ENCODE data around the gene CDX1. TPM values are rescaled to one million over a fixed set of nuclear protein-coding genes. Genes with fewer than 3 reads are reported as not detected.

The CDX1 gene
- total RNA-seq, 4 donors from 2014 or later = not detected

GRCh38 chr5:150182774-150183173 lies 16.2 kb downstream of the CDX1 start:
- 100% methylated on average over 4 of the region's 10 CpGs; no CpG with 5 or more reads in 1 of the 2 donors for WGBS, 2 donors (ENCODE audit: low coverage in 1 of 2)
- no peak for ATAC-seq

GRCh38 chr5:150183436-150183835 lies 16.9 kb downstream of the CDX1 start:
- 95 to 97% methylated on average over 3 to 5 of the region's 12 CpGs for WGBS, 2 donors (ENCODE audit: low coverage in 1 of 2)
- H3K36me3 ChIP-seq = no peaks in the 10 kb centered on the region

More at GRCh38 chr5:150182774-150183173, 16.2 kb downstream of the CDX1 start:
- H3K4me1 ChIP-seq = peaks cover 0 to 33% (median 19%) of the 10 kb centered on the region in 3 donors
- no peaks in the 10 kb centered on the region for H3K36me3 ChIP-seq
- TF ChIP-seq EP300 (IDR thresholded peaks at IDR 0.05) (no peak), POLR2A (IDR thresholded peaks at IDR 0.05) (no peak), POLR2AphosphoS5 (IDR thresholded peaks at IDR 0.05) (no peak)
- TF ChIP-seq, protein P1, sequence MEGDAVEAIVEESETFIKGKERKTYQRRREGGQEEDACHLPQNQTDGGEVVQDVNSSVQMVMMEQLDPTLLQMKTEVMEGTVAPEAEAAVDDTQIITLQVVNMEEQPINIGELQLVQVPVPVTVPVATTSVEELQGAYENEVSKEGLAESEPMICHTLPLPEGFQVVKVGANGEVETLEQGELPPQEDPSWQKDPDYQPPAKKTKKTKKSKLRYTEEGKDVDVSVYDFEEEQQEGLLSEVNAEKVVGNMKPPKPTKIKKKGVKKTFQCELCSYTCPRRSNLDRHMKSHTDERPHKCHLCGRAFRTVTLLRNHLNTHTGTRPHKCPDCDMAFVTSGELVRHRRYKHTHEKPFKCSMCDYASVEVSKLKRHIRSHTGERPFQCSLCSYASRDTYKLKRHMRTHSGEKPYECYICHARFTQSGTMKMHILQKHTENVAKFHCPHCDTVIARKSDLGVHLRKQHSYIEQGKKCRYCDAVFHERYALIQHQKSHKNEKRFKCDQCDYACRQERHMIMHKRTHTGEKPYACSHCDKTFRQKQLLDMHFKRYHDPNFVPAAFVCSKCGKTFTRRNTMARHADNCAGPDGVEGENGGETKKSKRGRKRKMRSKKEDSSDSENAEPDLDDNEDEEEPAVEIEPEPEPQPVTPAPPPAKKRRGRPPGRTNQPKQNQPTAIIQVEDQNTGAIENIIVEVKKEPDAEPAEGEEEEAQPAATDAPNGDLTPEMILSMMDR (IDR thresholded peaks at IDR 0.05) = no peak
- H3K4me3 ChIP-seq = no peak overlapping the region
- no peaks in the 10 kb centered on the region for H3K9me3 ChIP-seq
- H3K27me3 ChIP-seq = peaks cover 2% of the 10 kb centered on the region
- H3K27ac ChIP-seq = no peak overlapping the region

DNA sequence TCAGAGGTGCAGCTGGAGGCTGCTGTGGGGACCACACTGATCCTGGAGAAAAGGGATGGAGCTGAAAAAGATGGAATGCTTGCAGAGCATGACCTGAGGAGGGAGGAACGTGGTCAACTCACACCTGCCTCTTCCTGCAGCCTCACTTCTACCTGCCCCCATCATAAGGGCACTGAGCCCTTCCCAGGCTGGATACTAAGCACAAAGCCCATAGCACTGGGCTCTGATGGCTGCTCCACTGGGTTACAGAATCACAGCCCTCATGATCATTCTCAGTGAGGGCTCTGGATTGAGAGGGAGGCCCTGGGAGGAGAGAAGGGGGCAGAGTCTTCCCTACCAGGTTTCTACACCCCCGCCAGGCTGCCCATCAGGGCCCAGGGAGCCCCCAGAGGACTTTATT lies 17.4 kb downstream of the CDX1 start:
- no peak overlapping the region for H3K4me3 ChIP-seq
- H3K36me3 ChIP-seq = no peaks in the 10 kb centered on the region
- no peaks in the 10 kb centered on the region for H3K9me3 ChIP-seq
- H3K4me1 ChIP-seq = peaks cover 0 to 33% (median 19%) of the 10 kb centered on the region in 3 donors
- ATAC-seq = no peak
- H3K27me3 ChIP-seq = peaks cover 13% of the 10 kb centered on the region
- 80% methylated on average over 1 of the region's 2 CpGs for WGBS, 2 donors (ENCODE audit: low coverage in 1 of 2)
- TF ChIP-seq, protein P1 (IDR thresholded peaks at IDR 0.05) = no peak
- TF ChIP-seq POLR2A (IDR thresholded peaks at IDR 0.05) = no peak
- no peak overlapping the region for H3K27ac ChIP-seq

More at GRCh38 chr5:150183436-150183835, 16.9 kb downstream of the CDX1 start:
- TF ChIP-seq, protein P1 (IDR thresholded peaks at IDR 0.05) = no peak
- H3K4me3 ChIP-seq = no peak overlapping the region
- no peak overlapping the region for H3K27ac ChIP-seq
- no peak for ATAC-seq
- H3K9me3 ChIP-seq = no peaks in the 10 kb centered on the region
- peaks cover 0 to 33% (median 19%) of the 10 kb centered on the region in 3 donors for H3K4me1 ChIP-seq
- H3K27me3 ChIP-seq = peaks cover 7% of the 10 kb centered on the region

DNA sequence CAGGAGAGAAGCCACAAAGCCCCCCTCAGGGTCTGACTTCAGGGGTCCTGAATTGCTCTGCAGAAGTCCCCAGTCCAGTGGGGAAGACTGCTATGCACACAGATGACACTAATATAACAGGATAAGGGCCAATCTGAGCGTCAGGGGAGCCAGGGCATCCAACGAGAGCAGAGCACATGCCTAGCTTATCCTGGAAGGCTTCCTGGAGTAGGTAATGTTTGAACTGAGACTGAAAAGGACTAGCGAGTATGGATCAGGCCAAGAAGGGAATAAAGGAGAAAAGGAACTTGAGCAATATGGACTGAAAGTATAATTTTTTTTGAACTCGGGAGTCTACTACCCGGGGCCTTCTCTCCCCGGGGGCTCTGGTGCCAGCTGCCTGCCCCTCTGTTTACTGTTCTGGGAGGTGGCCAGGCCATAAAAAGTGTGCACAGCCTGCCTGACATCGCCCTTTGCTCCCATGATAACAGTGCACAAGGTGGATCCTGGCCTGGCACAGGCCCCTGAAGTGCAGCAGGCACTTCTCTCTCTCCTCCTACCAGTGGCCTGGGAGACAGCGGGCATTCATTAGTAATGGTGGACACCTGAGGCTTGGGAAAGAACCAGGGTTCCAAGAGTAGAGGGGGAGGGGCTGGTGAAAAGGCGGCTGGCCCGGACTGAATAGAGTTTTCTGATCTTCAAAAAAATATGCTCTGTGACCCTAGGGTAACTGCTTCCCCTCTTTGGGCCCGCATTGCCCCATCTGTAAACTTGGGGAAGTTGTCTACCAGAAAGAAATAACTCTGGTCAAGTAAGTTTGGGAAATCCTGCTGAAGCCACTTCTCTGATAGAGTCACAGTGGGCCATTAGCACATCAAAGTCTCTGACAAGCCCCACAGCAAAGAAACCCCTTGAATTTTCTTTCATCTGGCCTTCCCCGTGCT lies 18.7 kb downstream of the CDX1 start:
- H3K36me3 ChIP-seq = no peaks in the 10 kb centered on the region
- peaks cover 26% of the 10 kb centered on the region for H3K27me3 ChIP-seq
- H3K27ac ChIP-seq = no peak overlapping the region
- WGBS, 2 donors (ENCODE audit: low coverage in 1 of 2) = 70 to 91% methylated on average over 6 to 8 of the region's 12 CpGs
- H3K4me1 ChIP-seq = peaks cover 0 to 29% (median 18%) of the 10 kb centered on the region in 3 donors
- no peak for TF ChIP-seq POLR2A (IDR thresholded peaks at IDR 0.05)
- TF ChIP-seq, protein P1 (IDR thresholded peaks at IDR 0.05) = no peak
- no peak for TF ChIP-seq EP300 (IDR thresholded peaks at IDR 0.05)
- TF ChIP-seq POLR2AphosphoS5 (IDR thresholded peaks at IDR 0.05) = no peak
- no peaks in the 10 kb centered on the region for H3K9me3 ChIP-seq
- no peak for ATAC-seq
- H3K4me3 ChIP-seq = no peak overlapping the region

DNA sequence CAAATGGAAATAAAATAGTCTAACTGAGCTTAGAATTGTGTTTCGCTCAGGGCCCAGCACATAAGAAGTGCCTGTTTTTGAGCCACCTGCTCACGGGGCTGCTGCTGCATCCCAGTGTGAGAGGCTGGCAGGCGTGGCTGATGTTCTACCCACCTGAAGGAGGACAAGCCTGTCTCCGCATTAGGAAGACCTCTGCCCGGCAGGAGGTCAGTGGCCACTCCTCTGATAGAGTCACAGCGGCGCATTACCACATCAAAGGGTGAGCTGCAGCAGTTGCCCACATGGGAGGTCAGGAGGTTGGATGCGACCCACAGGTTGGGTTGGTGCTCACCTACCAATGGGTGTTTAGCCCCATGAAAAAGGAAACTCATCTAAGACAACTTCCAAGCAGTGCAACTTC lies 19.6 kb downstream of the CDX1 start:
- no peak overlapping the region for H3K27ac ChIP-seq
- TF ChIP-seq EP300 (IDR thresholded peaks at IDR 0.05) = no peak
- TF ChIP-seq, protein P1 (IDR thresholded peaks at IDR 0.05) = no peak
- no peak for TF ChIP-seq POLR2A (IDR thresholded peaks at IDR 0.05)
- no peak for TF ChIP-seq POLR2AphosphoS5 (IDR thresholded peaks at IDR 0.05)
- H3K4me1 ChIP-seq = peaks cover 0 to 23% (median 9%) of the 10 kb centered on the region in 3 donors
- H3K4me3 ChIP-seq = no peak overlapping the region
- no CpG with 5 or more reads among the region's 8 CpGs for WGBS, 2 donors (ENCODE audit: low coverage in 1 of 2)
- ATAC-seq = no peak
- no peaks in the 10 kb centered on the region for H3K9me3 ChIP-seq
- H3K36me3 ChIP-seq = no peaks in the 10 kb centered on the region
- peaks cover 34% of the 10 kb centered on the region for H3K27me3 ChIP-seq
